ENCODE measurements around the gene CHPT1. TPM values are rescaled to one million over a fixed set of nuclear protein-coding genes. Genes with fewer than 3 reads are reported as not detected.
"Not testable (repeated sequence)": the region's sequence is repeated elsewhere in the genome, so short reads cannot be mapped to it uniquely, and the experiment has no call there.

CHPT1 gene
- polyA plus RNA-seq, 1 donor = 174 TPM

DNA sequence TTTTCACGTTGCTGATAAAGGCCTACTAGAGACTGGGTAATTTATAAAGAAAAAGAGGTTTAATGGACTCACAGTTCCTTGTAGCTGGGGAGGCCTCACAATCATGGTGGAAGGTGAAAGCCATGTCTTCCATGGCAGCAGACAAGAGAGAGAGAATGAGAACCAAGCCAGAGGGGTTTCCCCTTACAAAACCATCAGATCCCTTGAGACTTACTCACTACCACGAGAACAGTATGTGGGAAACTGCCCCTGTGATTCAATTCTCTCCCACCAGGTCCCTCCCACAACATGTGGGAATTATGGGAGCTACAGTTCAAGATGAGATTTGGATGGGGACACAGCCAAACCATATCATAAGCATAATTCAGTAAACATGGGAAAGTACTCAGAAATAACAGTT lies 36.8 kb upstream of the CHPT1 start:
- H3K4me1 ChIP-seq (ENCODE audit: control insufficient read depth, insufficient read depth, low read length); H3K36me3 ChIP-seq (ENCODE audit: control insufficient read depth, insufficient read depth, low read length); H3K27me3 ChIP-seq (ENCODE audit: control insufficient read depth, insufficient read depth, low read length); DNase-seq; H3K9me3 ChIP-seq (ENCODE audit: control insufficient read depth, low read depth, low read length); H3K27ac ChIP-seq (ENCODE audit: low read length); H3K4me3 ChIP-seq (ENCODE audit: low read length): not testable (repeated sequence)
- no CpG with 5 or more reads among the region's 2 CpGs for WGBS (ENCODE audit: insufficient coverage, low lambda C conversion rate)

DNA sequence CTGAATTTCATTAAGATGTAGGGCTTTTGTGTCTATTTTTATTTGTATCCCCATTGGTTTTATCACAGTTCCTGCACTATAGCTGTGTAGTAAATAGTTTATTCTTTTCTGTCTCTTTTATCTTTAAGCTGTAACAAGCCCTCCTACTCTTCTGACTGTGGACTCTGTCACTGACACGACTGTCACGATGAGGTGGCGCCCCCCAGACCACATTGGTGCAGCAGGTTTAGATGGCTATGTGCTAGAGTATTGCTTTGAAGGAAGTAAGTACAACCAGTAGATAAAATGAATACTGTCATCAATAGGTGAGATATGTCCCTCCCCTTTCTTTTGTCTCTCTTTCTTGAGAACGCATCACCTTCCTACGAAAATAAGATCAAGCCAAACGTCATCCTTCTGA lies 34.1 kb upstream of the CHPT1 start:
- H3K4me3 ChIP-seq (ENCODE audit: low read length) = no peak overlapping the region
- no peak for DNase-seq
- H3K27me3 ChIP-seq (ENCODE audit: control insufficient read depth, insufficient read depth, low read length) = no peaks in the 10 kb centered on the region
- H3K9me3 ChIP-seq (ENCODE audit: control insufficient read depth, low read depth, low read length) = no peaks in the 10 kb centered on the region
- 67% methylated on average over 3 of the region's 6 CpGs for WGBS (ENCODE audit: insufficient coverage, low lambda C conversion rate)
- H3K27ac ChIP-seq (ENCODE audit: low read length) = no peak overlapping the region
- H3K4me1 ChIP-seq (ENCODE audit: control insufficient read depth, insufficient read depth, low read length) = peaks cover 4% of the 10 kb centered on the region
- no peaks in the 10 kb centered on the region for H3K36me3 ChIP-seq (ENCODE audit: control insufficient read depth, insufficient read depth, low read length)

DNA sequence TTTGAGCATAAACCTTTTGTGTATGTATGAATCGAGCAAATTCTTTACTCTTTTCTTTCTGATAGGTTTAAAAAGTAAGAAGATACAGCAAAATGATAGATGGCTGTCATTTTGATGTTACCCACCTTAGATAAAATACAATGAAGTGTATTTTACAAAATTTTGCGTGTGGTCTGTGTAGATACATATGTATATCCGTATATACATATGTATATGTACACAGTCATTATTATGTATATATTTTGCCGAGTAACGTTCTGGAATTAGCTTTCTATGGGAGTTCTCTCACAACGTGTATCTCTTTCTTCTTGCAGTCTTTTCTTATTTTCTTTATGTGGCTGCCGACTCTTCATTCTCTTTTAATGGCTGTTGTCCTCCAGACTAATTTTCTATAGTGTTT lies 32.4 kb upstream of the CHPT1 start:
- no peaks in the 10 kb centered on the region for H3K36me3 ChIP-seq (ENCODE audit: control insufficient read depth, insufficient read depth, low read length)
- no peaks in the 10 kb centered on the region for H3K9me3 ChIP-seq (ENCODE audit: control insufficient read depth, low read depth, low read length)
- no peaks in the 10 kb centered on the region for H3K27me3 ChIP-seq (ENCODE audit: control insufficient read depth, insufficient read depth, low read length)
- WGBS (ENCODE audit: insufficient coverage, low lambda C conversion rate) = 94% methylated on average over 5 of the region's 7 CpGs
- peaks cover 4% of the 10 kb centered on the region for H3K4me1 ChIP-seq (ENCODE audit: control insufficient read depth, insufficient read depth, low read length)
- DNase-seq = no peak
- no peak overlapping the region for H3K27ac ChIP-seq (ENCODE audit: low read length)
- no peak overlapping the region for H3K4me3 ChIP-seq (ENCODE audit: low read length)

DNA sequence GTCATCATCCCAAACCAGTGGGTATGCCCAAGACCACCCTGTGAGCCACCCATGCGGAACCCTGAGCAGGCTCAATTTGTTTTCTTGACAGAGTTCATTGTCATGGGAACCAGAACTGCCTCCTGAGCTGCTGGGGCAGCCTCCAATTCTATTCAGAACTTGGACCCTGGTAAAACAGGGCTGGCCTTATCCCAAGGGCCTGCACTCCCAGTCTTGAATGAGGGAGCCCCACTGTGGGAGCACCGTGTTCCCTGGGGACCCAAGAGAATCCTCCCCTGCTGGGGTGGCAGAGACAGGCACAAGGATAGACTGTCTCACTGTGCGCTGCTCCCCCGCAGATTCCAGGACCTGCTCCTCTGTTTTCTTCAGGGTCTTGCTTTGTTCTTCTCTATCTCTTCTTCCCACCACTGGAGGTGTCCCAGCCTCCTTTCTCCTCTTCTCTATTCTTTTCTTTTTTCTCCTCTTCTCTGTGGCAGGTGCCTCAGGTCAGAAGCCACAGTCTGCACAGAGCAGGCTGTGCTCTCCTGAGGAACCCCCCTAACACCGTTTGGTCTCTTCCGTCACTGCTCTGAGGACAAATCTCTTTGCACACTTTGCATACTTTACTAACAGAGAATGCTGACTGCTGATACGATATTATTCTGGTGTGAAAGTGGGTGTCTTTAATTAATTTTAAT lies 31.2 kb upstream of the CHPT1 start:
- Histone ChIP-seq H3K4me1 (ENCODE audit: control insufficient read depth, insufficient read depth, low read length) (peaks cover 4% of the 10 kb centered on the region), H3K27me3 (ENCODE audit: control insufficient read depth, insufficient read depth, low read length) (no peaks in the 10 kb centered on the region), H3K36me3 (ENCODE audit: control insufficient read depth, insufficient read depth, low read length) (no peaks in the 10 kb centered on the region), H3K27ac (ENCODE audit: low read length) (no peak overlapping the region), H3K4me3 (ENCODE audit: low read length) (no peak overlapping the region), H3K9me3 (ENCODE audit: control insufficient read depth, low read depth, low read length) (no peaks in the 10 kb centered on the region)
- no peak for DNase-seq
- 100% methylated on average over 1 of the region's 7 CpGs for WGBS (ENCODE audit: insufficient coverage, low lambda C conversion rate)

DNA sequence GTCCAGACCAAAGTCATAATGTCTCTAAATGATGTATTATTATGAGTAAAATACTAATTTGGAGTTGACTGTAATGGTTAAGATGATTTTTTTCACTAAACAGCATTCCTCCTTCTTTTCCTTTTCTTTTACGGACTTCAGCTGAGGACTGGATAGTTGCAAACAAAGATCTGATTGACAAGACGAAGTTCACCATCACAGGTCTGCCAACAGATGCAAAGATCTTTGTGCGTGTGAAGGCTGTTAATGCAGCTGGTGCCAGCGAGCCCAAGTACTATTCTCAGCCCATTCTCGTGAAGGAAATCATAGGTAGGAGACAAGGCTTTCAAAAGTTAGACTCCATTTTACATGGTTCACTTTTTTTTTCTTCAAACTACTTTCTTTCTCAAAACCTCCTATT lies 29.8 kb upstream of the CHPT1 start:
- DNase-seq = no peak
- Histone ChIP-seq H3K36me3 (ENCODE audit: control insufficient read depth, insufficient read depth, low read length) (no peaks in the 10 kb centered on the region), H3K27ac (ENCODE audit: low read length) (no peak overlapping the region), H3K4me1 (ENCODE audit: control insufficient read depth, insufficient read depth, low read length) (peaks cover 4% of the 10 kb centered on the region), H3K9me3 (ENCODE audit: control insufficient read depth, low read depth, low read length) (no peaks in the 10 kb centered on the region), H3K4me3 (ENCODE audit: low read length) (no peak overlapping the region), H3K27me3 (ENCODE audit: control insufficient read depth, insufficient read depth, low read length) (no peaks in the 10 kb centered on the region)
- WGBS (ENCODE audit: insufficient coverage, low lambda C conversion rate) = 86% methylated on average over 1 of the region's 5 CpGs

DNA sequence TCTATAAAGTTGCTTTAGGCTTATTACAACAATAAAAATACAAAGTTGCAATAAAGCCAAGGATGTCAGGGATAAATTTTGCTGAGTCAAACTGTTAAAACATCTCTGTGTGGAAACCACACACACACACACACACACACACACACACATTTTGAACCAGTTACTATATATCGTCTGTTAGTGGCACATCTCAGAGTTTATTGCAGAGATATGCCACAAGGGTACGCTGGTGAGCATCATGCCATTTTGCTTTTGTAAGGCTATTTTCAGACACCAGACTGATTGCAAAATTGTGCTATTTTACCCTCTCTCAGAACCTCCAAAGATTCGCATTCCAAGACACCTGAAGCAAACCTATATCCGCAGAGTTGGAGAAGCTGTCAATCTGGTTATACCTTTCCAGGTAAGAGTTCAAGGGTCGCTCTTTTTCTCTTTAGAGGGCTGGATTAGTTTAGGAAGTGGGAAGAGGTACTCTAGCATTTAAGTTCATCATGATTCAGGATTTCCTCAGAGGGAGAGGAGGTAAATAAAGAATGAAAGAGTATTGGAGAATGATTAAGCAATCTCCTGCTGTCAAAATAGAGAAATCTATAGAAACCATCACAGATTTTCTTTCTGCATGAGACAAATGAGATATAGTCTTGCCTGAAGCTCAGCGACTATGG lies 27.3 kb upstream of the CHPT1 start:
- H3K36me3 ChIP-seq (ENCODE audit: control insufficient read depth, insufficient read depth, low read length) = no peaks in the 10 kb centered on the region
- no peaks in the 10 kb centered on the region for H3K27me3 ChIP-seq (ENCODE audit: control insufficient read depth, insufficient read depth, low read length)
- WGBS (ENCODE audit: insufficient coverage, low lambda C conversion rate) = 20% methylated on average over 1 of the region's 6 CpGs
- peak; percentile 43 to 75 for DNase-seq
- no peaks in the 10 kb centered on the region for H3K9me3 ChIP-seq (ENCODE audit: control insufficient read depth, low read depth, low read length)
- no peak overlapping the region for H3K27ac ChIP-seq (ENCODE audit: low read length)
- H3K4me1 ChIP-seq (ENCODE audit: control insufficient read depth, insufficient read depth, low read length) = peaks cover 4% of the 10 kb centered on the region
- no peak overlapping the region for H3K4me3 ChIP-seq (ENCODE audit: low read length)

DNA sequence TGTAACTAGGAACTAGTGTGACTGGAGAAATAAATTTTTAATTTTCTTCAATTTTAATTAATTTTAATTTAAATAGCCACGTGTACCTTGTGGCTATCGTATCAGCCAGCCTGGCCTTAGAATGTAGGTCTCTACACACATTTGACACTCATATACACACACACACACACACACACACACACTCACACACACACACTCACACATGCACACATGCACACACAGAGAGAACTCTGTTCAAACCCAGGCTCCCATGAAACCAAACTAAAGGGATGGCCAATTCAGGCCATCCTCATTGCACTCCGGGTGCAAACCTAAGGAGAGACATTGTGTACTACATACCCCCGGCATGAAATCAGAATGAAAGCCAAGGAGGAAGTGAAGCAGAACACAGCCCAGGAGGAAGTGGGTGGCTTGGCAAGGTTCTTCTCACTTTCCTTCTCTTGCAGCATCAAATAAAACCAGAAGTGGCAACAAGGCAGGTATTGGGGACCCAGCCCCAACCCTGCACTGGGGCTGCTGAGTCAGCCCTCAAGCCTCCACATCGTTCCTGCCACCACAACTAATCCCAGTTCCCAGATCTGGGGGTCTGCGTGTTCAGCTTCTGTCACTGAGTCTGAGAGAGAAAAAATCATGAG lies 26.2 kb upstream of the CHPT1 start:
- H3K27ac ChIP-seq (ENCODE audit: low read length) = no peak overlapping the region
- WGBS (ENCODE audit: insufficient coverage, low lambda C conversion rate) = no CpG with 5 or more reads among the region's 6 CpGs

DNA sequence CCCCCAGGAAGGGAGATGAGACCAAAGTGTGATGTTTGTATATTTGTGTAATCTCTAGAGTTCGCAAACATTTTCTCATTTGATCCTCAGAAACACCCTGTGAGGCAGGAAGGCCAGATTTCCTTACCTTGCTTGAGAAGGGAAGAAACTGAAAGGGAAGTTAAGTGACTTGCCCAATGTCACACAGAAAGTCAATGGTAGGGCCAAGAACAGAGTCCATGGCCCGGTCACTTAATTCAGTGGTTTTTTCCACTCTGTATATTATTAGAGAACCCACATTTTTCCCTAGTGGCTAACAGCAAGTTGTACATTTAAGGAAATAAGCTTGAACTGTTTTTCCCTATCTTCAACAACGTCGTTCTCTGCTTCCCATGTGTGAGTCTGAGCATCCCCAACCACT lies 25.6 kb upstream of the CHPT1 start:
- H3K4me1 ChIP-seq (ENCODE audit: control insufficient read depth, insufficient read depth, low read length) = peaks cover 4% of the 10 kb centered on the region
- H3K9me3 ChIP-seq (ENCODE audit: control insufficient read depth, low read depth, low read length) = no peaks in the 10 kb centered on the region
- DNase-seq = no peak
- H3K4me3 ChIP-seq (ENCODE audit: low read length) = no peak overlapping the region
- no peak overlapping the region for H3K27ac ChIP-seq (ENCODE audit: low read length)
- H3K27me3 ChIP-seq (ENCODE audit: control insufficient read depth, insufficient read depth, low read length) = no peaks in the 10 kb centered on the region
- no CpG with 5 or more reads among the region's 4 CpGs for WGBS (ENCODE audit: insufficient coverage, low lambda C conversion rate)
- no peaks in the 10 kb centered on the region for H3K36me3 ChIP-seq (ENCODE audit: control insufficient read depth, insufficient read depth, low read length)

More for the DNA sequence above, 26.2 kb upstream of the CHPT1 start:
- no peaks in the 10 kb centered on the region for H3K27me3 ChIP-seq (ENCODE audit: control insufficient read depth, insufficient read depth, low read length)
- H3K36me3 ChIP-seq (ENCODE audit: control insufficient read depth, insufficient read depth, low read length) = no peaks in the 10 kb centered on the region
- DNase-seq = no peak
- no peak overlapping the region for H3K4me3 ChIP-seq (ENCODE audit: low read length)
- no peaks in the 10 kb centered on the region for H3K9me3 ChIP-seq (ENCODE audit: control insufficient read depth, low read depth, low read length)
- peaks cover 4% of the 10 kb centered on the region for H3K4me1 ChIP-seq (ENCODE audit: control insufficient read depth, insufficient read depth, low read length)

DNA sequence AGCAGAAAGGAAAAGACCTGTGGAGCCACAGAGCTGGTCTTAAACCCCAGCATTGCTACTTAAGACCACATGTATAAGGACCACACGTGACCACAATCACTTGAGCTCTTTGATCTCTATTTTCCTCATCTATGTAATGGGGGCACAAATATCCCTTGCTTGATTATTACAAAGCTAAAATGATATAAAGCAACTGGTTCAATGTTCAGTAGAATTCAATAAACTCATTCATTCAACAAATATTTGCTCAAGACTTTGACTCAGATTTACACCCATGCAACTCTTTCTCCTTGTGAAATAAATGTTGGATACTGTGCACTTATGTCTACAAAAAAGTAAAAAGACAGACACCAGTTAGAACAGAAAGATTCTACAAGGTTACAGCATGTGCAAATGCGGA lies 21.9 kb upstream of the CHPT1 start:
- Histone ChIP-seq H3K36me3 (ENCODE audit: control insufficient read depth, insufficient read depth, low read length) (no peaks in the 10 kb centered on the region), H3K4me1 (ENCODE audit: control insufficient read depth, insufficient read depth, low read length) (no peaks in the 10 kb centered on the region), H3K27ac (ENCODE audit: low read length) (no peak overlapping the region), H3K9me3 (ENCODE audit: control insufficient read depth, low read depth, low read length) (no peaks in the 10 kb centered on the region), H3K4me3 (ENCODE audit: low read length) (no peak overlapping the region), H3K27me3 (ENCODE audit: control insufficient read depth, insufficient read depth, low read length) (no peaks in the 10 kb centered on the region)
- 100% methylated on average over 1 of the region's 2 CpGs for WGBS (ENCODE audit: insufficient coverage, low lambda C conversion rate)
- no peak for DNase-seq

DNA sequence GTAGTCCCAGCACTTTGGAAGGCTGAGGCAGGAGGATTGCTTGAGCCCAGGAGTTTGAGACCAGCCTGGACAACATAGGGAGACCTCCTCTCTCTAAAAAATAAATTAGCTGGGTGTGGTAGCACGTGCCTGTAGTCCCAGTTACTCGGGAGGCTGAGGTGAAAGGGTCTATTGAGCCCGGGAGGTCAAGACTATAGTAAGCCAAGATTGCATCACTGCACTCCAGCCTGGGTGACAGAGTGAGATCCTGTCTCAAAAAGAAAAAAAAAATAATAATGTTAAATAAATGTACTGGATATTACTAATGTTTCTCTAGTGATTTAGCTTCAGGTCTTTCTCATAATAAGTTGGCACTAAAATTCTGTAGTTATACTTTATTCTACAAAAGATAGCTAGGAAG lies 20.9 kb upstream of the CHPT1 start:
- DNase-seq; H3K4me1 ChIP-seq (ENCODE audit: control insufficient read depth, insufficient read depth, low read length); H3K27ac ChIP-seq (ENCODE audit: low read length); H3K36me3 ChIP-seq (ENCODE audit: control insufficient read depth, insufficient read depth, low read length); H3K9me3 ChIP-seq (ENCODE audit: control insufficient read depth, low read depth, low read length); H3K4me3 ChIP-seq (ENCODE audit: low read length); H3K27me3 ChIP-seq (ENCODE audit: control insufficient read depth, insufficient read depth, low read length): not testable (repeated sequence)
- WGBS (ENCODE audit: insufficient coverage, low lambda C conversion rate) = no CpG with 5 or more reads among the region's 3 CpGs

DNA sequence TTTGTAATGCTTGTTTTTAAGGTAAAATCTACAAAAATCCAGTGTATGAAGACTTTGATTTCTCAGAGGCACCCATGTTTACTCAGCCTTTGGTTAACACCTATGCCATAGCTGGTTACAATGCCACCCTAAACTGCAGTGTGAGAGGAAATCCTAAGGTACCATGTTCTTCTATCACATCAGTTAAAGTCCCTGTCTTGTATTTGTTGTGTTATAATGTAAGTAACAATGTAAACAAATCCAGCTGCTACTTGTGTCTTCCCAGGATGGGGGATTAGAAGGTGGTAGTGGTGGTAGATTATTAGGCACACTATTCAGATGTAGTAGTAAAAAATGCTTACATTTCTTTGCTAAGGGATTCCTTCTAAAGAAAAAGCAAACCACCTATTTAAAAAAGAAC lies 19.4 kb upstream of the CHPT1 start:
- Histone ChIP-seq H3K9me3 (ENCODE audit: control insufficient read depth, low read depth, low read length) (no peaks in the 10 kb centered on the region), H3K36me3 (ENCODE audit: control insufficient read depth, insufficient read depth, low read length) (no peaks in the 10 kb centered on the region), H3K27me3 (ENCODE audit: control insufficient read depth, insufficient read depth, low read length) (no peaks in the 10 kb centered on the region), H3K4me3 (ENCODE audit: low read length) (no peak overlapping the region), H3K27ac (ENCODE audit: low read length) (no peak overlapping the region), H3K4me1 (ENCODE audit: control insufficient read depth, insufficient read depth, low read length) (no peaks in the 10 kb centered on the region)
- no peak for DNase-seq

Data from large intestine (tissue), 3 donors.